Measurements from ENCODE around the gene ATIC.

ATIC gene

GRCh38 chr2:215399067-215399716 is 87.3 kb downstream of the ATIC start:
- DNase-seq (ENCODE audit: low read depth): no peak

Data from CMK (cell line).